ENCODE results near the gene FOXA1. TPM values are rescaled to one million over a fixed set of nuclear protein-coding genes. Genes with fewer than 3 reads are reported as not detected.

FOXA1 gene
- total RNA-seq, 3 donors from 2014 or later (not counting 1 experiment from before 2014, with no cell fraction given), result not detected

- peaks cover 57 to 74% of the 10 kb centered on the region in 2 donors for H3K27me3 Mint-ChIP-seq (ENCODE audit: low read depth in 2 of 2)
- H3K9me3 ChIP-seq (ENCODE audit: control insufficient read depth, insufficient read depth, low read length), result peaks cover 9% of the 10 kb centered on the region
- H3K36me3 ChIP-seq (ENCODE audit: control insufficient read depth, insufficient read depth, low read length), result no peaks in the 10 kb centered on the region
- H3K9me3 Mint-ChIP-seq, result peaks cover 3% of the 10 kb centered on the region in 2 donors
- H3K4me1 ChIP-seq (ENCODE audit: control insufficient read depth, insufficient read depth, low read length), result no peaks in the 10 kb centered on the region
- no peak overlapping the region for H3K4me3 Mint-ChIP-seq
- no peak for DNase-seq
- ATAC-seq, result no peak
- H3K27me3 ChIP-seq (ENCODE audit: control insufficient read depth, insufficient read depth, low read length), result peaks cover 49% of the 10 kb centered on the region
- H3K4me3 ChIP-seq (ENCODE audit: low read length), result no peak overlapping the region
- intact Hi-C loops (cut with micrococcal nuclease), result no loop called here
- H3K27ac ChIP-seq (ENCODE audit: low read length), result no peak overlapping the region
- H3K36me3 Mint-ChIP-seq, result peaks cover 42% of the 10 kb centered on the region
- H3K27ac Mint-ChIP-seq, result no peak overlapping the region
- WGBS (ENCODE audit: insufficient coverage), result 5% methylated on average over 3 of the region's 6 CpGs
- TF ChIP-seq CTCF (IDR thresholded peaks at IDR 0.05), result no peak
- H3K4me1 Mint-ChIP-seq, result peaks cover 0 to 5% of the 10 kb centered on the region in 2 donors
Measured at GRCh38 chr14:37589715-37590427, 5.2 kb downstream of the FOXA1 start.

- peaks cover 39% of the 10 kb centered on the region for H3K36me3 Mint-ChIP-seq
- H3K4me3 Mint-ChIP-seq, result no peak overlapping the region
- TF ChIP-seq CTCF (IDR thresholded peaks at IDR 0.05), result no peak
- 11% methylated on average over 14 of the region's 16 CpGs for WGBS (ENCODE audit: insufficient coverage)
- H3K4me3 ChIP-seq (ENCODE audit: low read length), result no peak overlapping the region
- DNase-seq (no peak), ATAC-seq (no peak)
- H3K27me3 ChIP-seq (ENCODE audit: control insufficient read depth, insufficient read depth, low read length), result peaks cover 48% of the 10 kb centered on the region
- H3K27me3 Mint-ChIP-seq (ENCODE audit: low read depth in 2 of 2), result peaks cover 55 to 70% of the 10 kb centered on the region in 2 donors
- peaks cover 0 to 3% of the 10 kb centered on the region in 2 donors for H3K4me1 Mint-ChIP-seq
- peaks cover 3% of the 10 kb centered on the region in 2 donors for H3K9me3 Mint-ChIP-seq
- peaks cover 9% of the 10 kb centered on the region for H3K9me3 ChIP-seq (ENCODE audit: control insufficient read depth, insufficient read depth, low read length)
- no peaks in the 10 kb centered on the region for H3K4me1 ChIP-seq (ENCODE audit: control insufficient read depth, insufficient read depth, low read length)
- H3K27ac ChIP-seq (ENCODE audit: low read length), result no peak overlapping the region
- intact Hi-C loops (cut with micrococcal nuclease), result no loop called here
- no peak overlapping the region for H3K27ac Mint-ChIP-seq
- H3K36me3 ChIP-seq (ENCODE audit: control insufficient read depth, insufficient read depth, low read length), result no peaks in the 10 kb centered on the region
Measured at GRCh38 chr14:37588956-37589714, 5.9 kb downstream of the FOXA1 start.

- peaks cover 44% of the 10 kb centered on the region for H3K27me3 ChIP-seq (ENCODE audit: control insufficient read depth, insufficient read depth, low read length)
Measured at GRCh38 chr14:37588667-37588955, 6.4 kb downstream of the FOXA1 start.

More at GRCh38 chr14:37588667-37588955, 6.4 kb downstream of the FOXA1 start:
- H3K4me3 Mint-ChIP-seq, result no peak overlapping the region
- WGBS (ENCODE audit: insufficient coverage), result 16% methylated on average over 5 of the region's 6 CpGs
- H3K36me3 ChIP-seq (ENCODE audit: control insufficient read depth, insufficient read depth, low read length), result no peaks in the 10 kb centered on the region
- H3K4me1 ChIP-seq (ENCODE audit: control insufficient read depth, insufficient read depth, low read length), result no peaks in the 10 kb centered on the region
- DNase-seq (no peak), ATAC-seq (no peak)
- no peaks in the 10 kb centered on the region for H3K4me1 Mint-ChIP-seq
- peaks cover 3% of the 10 kb centered on the region in 2 donors for H3K9me3 Mint-ChIP-seq
- intact Hi-C loops (cut with micrococcal nuclease), result no loop called here
- H3K36me3 Mint-ChIP-seq, result peaks cover 34% of the 10 kb centered on the region
- TF ChIP-seq CTCF (IDR thresholded peaks at IDR 0.05), result no peak
- H3K27me3 Mint-ChIP-seq (ENCODE audit: low read depth in 2 of 2), result peaks cover 51 to 64% of the 10 kb centered on the region in 2 donors
- no peak overlapping the region for H3K27ac Mint-ChIP-seq
- no peak overlapping the region for H3K4me3 ChIP-seq (ENCODE audit: low read length)
- no peak overlapping the region for H3K27ac ChIP-seq (ENCODE audit: low read length)
- H3K9me3 ChIP-seq (ENCODE audit: control insufficient read depth, insufficient read depth, low read length), result peaks cover 9% of the 10 kb centered on the region
